Tibial artery (tissue), 4 donors: Measurements from ENCODE around the gene CAND2.

Experiments used
- DNase-seq, 2 donors: peaks; one replicate each; pipeline ENCODE4 v3.0.0-alpha.2; 2019
- H3K27ac ChIP-seq, 2 donors: fragments of 200-600 bp; sonication (generic) in 1 of 2; 1 replicate in 1 of 2; 2 replicates in 1 of 2; pipeline ENCODE4 v1.5.1; 2018 to 2019; ENCODE audit warnings: mild to moderate bottlenecking in 1 of 2
- H3K27me3 ChIP-seq, 2 donors: fragments of 200-600 bp; sonication (generic) in 1 of 2; one replicate each; pipeline versions ENCODE4 v1.5.1 to v1.6.0; 2016 to 2019
- H3K36me3 ChIP-seq, 3 donors: fragments of 200-600 bp; sonication (generic) in 2 of 3; one replicate each; pipeline ENCODE4 v1.5.1; 2016 to 2019; ENCODE audit warnings: mild to moderate bottlenecking in 2 of 3
- H3K4me1 ChIP-seq, 4 donors: fragments of 200-600 bp; sonication (generic) in 2 of 4; 1 replicate in 3 of 4; 2 replicates in 1 of 4; pipeline ENCODE4 v1.5.1; 2016 to 2019
- H3K4me3 ChIP-seq, 2 donors: fragments of 200-600 bp; sonication (generic) in 1 of 2; 1 replicate in 1 of 2; 2 replicates in 1 of 2; pipeline ENCODE4 v1.5.1; 2018 to 2019; ENCODE audit warnings: mild to moderate bottlenecking in 2 of 2
- H3K9me3 ChIP-seq, 3 donors: fragments of 200-600 bp; sonication (generic) in 1 of 3; one replicate each; pipeline ENCODE4 v1.5.1; 2016 to 2019
- intact Hi-C: fragments of 100-400 bp; cut with DNase I; formaldehyde crosslinking; loops from one replicate; pipeline ENCODE4 v1.15.0; 2023; ENCODE audit warnings: low total_unique reads
- TF ChIP-seq, protein P1 (sequence below), 2 experiments: fragments of 200-600 bp in 1 of 2; fragments of 450-650 bp in 1 of 2; IDR thresholded peaks; one replicate each; pipeline ENCODE4 v1.5.1; 2017 to 2019; ENCODE audit warnings: antibody characterized with exemption in 2 of 2, mild to moderate bottlenecking in 1 of 2, moderate library complexity in 1 of 2

CAND2 gene

DNA sequence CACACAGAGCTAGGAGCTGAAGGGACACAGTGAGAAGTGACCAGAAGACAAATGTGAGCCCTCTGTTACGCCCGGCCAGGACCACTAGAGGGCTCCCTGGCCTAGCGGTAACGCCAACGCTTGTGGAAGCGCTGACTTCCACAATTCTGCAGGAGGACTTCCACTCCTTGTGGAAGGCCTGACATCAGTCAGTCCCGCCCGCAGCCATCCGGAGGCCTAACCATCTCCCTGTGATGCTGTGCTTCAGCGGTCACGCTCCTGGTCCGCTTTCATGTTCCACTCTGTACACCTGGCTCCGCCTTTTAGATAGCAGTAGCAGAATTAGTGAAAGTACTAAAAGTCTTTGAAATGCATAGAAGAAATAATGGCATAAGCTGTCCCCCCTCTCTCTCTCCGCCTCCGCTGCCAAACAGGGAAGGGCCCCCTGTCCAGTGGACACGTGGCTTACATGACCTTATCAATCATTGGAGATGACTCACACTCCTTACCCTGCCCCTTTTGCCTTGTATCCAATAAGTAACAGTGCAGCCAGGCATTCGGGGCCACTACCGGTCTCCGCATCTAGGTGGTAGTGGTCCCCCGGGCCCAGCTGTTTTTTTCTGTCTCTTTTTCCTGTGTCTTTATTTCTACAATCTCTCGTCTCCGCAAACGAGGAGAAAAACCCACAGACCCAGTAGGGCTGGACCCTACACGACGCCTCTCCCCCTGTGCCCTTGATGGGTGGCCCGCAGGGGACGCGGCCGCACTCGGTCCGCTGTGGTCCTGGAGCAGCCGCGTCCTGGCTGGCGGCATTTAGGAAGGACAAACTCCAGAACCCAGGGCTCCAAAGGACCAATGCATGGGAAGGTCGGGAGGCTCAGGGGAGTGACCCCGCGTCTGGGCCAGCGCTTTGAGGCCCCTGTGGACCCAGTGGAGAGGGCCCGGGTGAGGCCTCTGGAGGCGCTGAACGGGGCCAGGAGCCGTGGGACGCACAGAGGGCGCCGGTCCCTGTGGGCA is 71.9 kb downstream of the CAND2 start:
- Histone ChIP-seq H3K36me3 (no peaks in the 10 kb centered on the region), H3K9me3 (no peaks in the 10 kb centered on the region), H3K27me3 (peaks cover 0 to 10% of the 10 kb centered on the region in 2 donors), H3K27ac (no peak overlapping the region), H3K4me3 (peak overlapping the region in 1 of 2 donors; percentile 7), H3K4me1 (peaks cover 0 to 13% (median 6%) of the 10 kb centered on the region in 4 donors)
- TF ChIP-seq, protein P1, sequence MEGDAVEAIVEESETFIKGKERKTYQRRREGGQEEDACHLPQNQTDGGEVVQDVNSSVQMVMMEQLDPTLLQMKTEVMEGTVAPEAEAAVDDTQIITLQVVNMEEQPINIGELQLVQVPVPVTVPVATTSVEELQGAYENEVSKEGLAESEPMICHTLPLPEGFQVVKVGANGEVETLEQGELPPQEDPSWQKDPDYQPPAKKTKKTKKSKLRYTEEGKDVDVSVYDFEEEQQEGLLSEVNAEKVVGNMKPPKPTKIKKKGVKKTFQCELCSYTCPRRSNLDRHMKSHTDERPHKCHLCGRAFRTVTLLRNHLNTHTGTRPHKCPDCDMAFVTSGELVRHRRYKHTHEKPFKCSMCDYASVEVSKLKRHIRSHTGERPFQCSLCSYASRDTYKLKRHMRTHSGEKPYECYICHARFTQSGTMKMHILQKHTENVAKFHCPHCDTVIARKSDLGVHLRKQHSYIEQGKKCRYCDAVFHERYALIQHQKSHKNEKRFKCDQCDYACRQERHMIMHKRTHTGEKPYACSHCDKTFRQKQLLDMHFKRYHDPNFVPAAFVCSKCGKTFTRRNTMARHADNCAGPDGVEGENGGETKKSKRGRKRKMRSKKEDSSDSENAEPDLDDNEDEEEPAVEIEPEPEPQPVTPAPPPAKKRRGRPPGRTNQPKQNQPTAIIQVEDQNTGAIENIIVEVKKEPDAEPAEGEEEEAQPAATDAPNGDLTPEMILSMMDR (IDR thresholded peaks at IDR 0.05) = peak; percentile 92 to 93
- intact Hi-C loops = loop anchor here (5.0 kb wide), 1 partner anchor 124 kb away; no protein-coding TSS in a partner anchor
- DNase-seq = peak; percentile 83 to 90

DNA sequence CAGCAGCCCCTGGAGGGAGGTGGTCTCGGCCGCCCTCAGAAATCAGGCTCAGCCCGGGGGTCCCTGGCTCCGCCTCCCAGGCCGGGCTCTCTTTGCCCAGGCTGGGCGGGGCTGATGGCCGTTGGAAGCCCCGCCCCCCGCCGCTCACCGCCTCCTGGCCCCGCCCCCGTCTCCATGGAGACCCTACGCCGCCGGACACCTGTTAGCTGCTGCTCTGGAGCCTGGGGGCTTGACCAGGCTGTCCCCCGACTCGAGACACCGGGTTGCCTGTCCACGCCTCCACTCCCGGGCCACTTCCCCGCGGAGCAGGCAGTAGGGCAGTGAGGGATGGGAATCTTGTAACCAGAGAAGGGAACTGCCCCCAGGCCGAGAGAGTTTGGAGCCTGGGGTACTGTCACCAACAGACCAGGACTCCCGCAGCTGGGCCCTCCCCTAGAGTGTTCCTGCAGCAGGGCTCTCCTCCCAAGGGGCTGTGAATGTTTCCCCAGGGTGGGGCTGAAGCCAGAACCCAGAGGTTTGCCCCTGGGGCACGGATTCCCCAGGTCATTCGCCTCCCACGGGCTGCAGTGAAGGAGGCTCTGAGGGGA is 72.6 kb downstream of the CAND2 start:
- H3K4me1 ChIP-seq = peaks cover 0 to 13% (median 6%) of the 10 kb centered on the region in 4 donors
- intact Hi-C loops = loop anchor here (5.0 kb wide), 1 partner anchor 123 kb away; no protein-coding TSS in a partner anchor
- peaks cover 0 to 10% of the 10 kb centered on the region in 2 donors for H3K27me3 ChIP-seq
- peak overlapping the region in 1 of 2 donors; percentile 7 for H3K4me3 ChIP-seq
- H3K36me3 ChIP-seq = no peaks in the 10 kb centered on the region
- no peak for DNase-seq
- H3K9me3 ChIP-seq = no peaks in the 10 kb centered on the region
- TF ChIP-seq, protein P1 (IDR thresholded peaks at IDR 0.05) = no peak
- H3K27ac ChIP-seq = no peak overlapping the region

DNA sequence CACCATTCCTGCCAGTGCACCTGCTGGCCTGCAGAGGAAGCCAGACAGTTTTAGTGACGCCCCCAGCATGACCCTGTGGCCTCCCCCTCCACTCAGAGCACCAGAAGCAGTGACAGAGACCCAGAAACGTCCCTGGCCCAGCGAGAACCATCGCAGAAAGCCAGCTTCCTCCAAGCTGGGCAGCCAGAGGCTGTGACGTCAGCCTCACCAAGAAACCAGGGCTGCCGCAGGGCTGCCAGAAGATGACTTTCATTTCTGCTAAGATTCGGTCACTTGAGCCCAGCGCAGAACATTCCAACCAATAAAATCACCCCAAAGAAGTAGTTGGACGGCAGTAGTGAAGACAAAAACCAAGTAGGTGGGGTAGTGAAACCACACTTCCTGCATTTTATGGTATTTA is 74.5 kb downstream of the CAND2 start:
- TF ChIP-seq, protein P1 (IDR thresholded peaks at IDR 0.05) = no peak
- Histone ChIP-seq H3K27ac (peak overlapping the region in 1 of 2 donors; percentile 39), H3K9me3 (no peaks in the 10 kb centered on the region), H3K36me3 (no peaks in the 10 kb centered on the region), H3K4me1 (peaks cover 0 to 17% (median 9%) of the 10 kb centered on the region in 4 donors), H3K27me3 (peaks cover 0 to 15% of the 10 kb centered on the region in 2 donors), H3K4me3 (no peak overlapping the region)
- intact Hi-C loops = no loop called here
- peak; percentile 70 to 78 for DNase-seq

DNA sequence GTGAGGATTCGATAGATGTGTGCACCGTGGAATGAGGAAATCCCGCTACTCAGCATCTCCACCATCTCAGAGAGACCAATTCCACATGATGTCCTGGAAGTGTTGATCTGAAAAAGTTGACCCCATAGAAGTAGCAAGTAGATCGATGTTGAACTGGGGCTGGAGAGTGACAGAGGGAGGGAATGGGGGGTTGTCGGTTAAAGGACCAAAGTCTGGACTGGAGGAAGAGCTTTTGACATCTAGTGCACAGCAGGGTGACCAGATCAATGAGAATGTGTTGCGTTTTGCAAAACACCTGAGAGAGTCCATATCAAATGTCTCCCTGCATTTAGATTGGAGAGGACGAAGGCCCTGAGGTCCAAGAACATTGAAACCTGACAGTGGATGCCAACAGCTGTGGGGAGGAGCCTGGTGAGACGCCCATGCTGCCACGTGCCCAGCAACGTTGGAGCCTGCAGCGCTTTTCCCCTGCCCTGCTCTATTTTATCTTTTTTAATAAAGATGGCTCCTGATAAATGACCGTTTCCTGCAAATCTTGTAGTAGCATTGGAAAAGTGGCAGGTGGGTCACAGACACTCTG is 75.0 kb downstream of the CAND2 start:
- no peaks in the 10 kb centered on the region for H3K36me3 ChIP-seq
- no peaks in the 10 kb centered on the region for H3K9me3 ChIP-seq
- peaks cover 0 to 23% (median 14%) of the 10 kb centered on the region in 4 donors for H3K4me1 ChIP-seq
- TF ChIP-seq, protein P1 (IDR thresholded peaks at IDR 0.05) = no peak
- H3K27ac ChIP-seq = no peak overlapping the region
- no peak for DNase-seq
- peaks cover 0 to 17% of the 10 kb centered on the region in 2 donors for H3K27me3 ChIP-seq
- H3K4me3 ChIP-seq = no peak overlapping the region
- intact Hi-C loops = no loop called here
